GM18511 (cell line): ENCODE data around the gene PPP2R1B.
"Not testable (repeated sequence)": the region's sequence is repeated elsewhere in the genome, so short reads cannot be mapped to it uniquely, and the experiment has no call there.

Source experiments
- ATAC-seq: cut with Tn5 transposase; IDR thresholded peaks from one replicate; pipeline ENCODE4 v1.9.1; 2021; ENCODE audit warnings: mild to moderate bottlenecking, moderate library complexity; ENCODE audit not compliant: unreplicated experiment

Gene PPP2R1B

GRCh38 chr11:111729071-111729830, 36.9 kb downstream of the PPP2R1B start:
- no peak for ATAC-seq

GRCh38 chr11:111727431-111727830, 38.8 kb downstream of the PPP2R1B start:
- no peak for ATAC-seq

- ATAC-seq = no peak
Observed at GRCh38 chr11:111726301-111726713, 39.9 kb downstream of the PPP2R1B start.

GRCh38 chr11:111725621-111726020, 40.6 kb downstream of the PPP2R1B start:
- no peak for ATAC-seq

GRCh38 chr11:111724615-111725129, 41.5 kb downstream of the PPP2R1B start:
- no peak for ATAC-seq

GRCh38 chr11:111723595-111723994, 42.6 kb downstream of the PPP2R1B start:
- ATAC-seq = no peak

GRCh38 chr11:111722501-111722900, 43.7 kb downstream of the PPP2R1B start:
- ATAC-seq = no peak

GRCh38 chr11:111720801-111721494, 45.2 kb downstream of the PPP2R1B start:
- no peak for ATAC-seq

- no peak for ATAC-seq
Observed at GRCh38 chr11:111719379-111719778, 46.8 kb downstream of the PPP2R1B start.

- no peak for ATAC-seq
Observed at GRCh38 chr11:111718859-111719258, 47.3 kb downstream of the PPP2R1B start.

- no peak for ATAC-seq
Observed at GRCh38 chr11:111718436-111718835, 47.8 kb downstream of the PPP2R1B start.

- ATAC-seq = not testable (repeated sequence)
Observed at GRCh38 chr11:111717660-111718059, 48.5 kb downstream of the PPP2R1B start.

GRCh38 chr11:111715142-111715816, 50.9 kb downstream of the PPP2R1B start:
- ATAC-seq = no peak

GRCh38 chr11:111714522-111714921, 51.7 kb downstream of the PPP2R1B start:
- ATAC-seq = no peak

GRCh38 chr11:111707691-111708067, 58.5 kb downstream of the PPP2R1B start:
- no peak for ATAC-seq

GRCh38 chr11:111707039-111707690, 59.0 kb downstream of the PPP2R1B start:
- no peak for ATAC-seq

GRCh38 chr11:111703576-111703975, 62.6 kb downstream of the PPP2R1B start:
- no peak for ATAC-seq

GRCh38 chr11:111702623-111703022, 63.6 kb downstream of the PPP2R1B start:
- no peak for ATAC-seq

GRCh38 chr11:111700162-111700561, 66.0 kb downstream of the PPP2R1B start:
- no peak for ATAC-seq

- no peak for ATAC-seq
Observed at GRCh38 chr11:111699579-111700156, 66.5 kb downstream of the PPP2R1B start.
